Measurements from ENCODE around the gene HK1.

The HK1 gene

GRCh38 chr10:69401416-69401815, 123.1 kb downstream of the HK1 start:
- TF ChIP-seq CTCF (IDR thresholded peaks at IDR 0.05): no peak

- no peak for TF ChIP-seq CTCF (IDR thresholded peaks at IDR 0.05)
These were observed 124.1 kb downstream of the HK1 start for GRCh38 chr10:69402386-69402785.

- TF ChIP-seq CTCF (IDR thresholded peaks at IDR 0.05): no peak
These were observed 124.8 kb downstream of the HK1 start for GRCh38 chr10:69403066-69403465.

- no peak for TF ChIP-seq CTCF (IDR thresholded peaks at IDR 0.05)
These were observed 125.2 kb downstream of the HK1 start for GRCh38 chr10:69403519-69403918.

GRCh38 chr10:69404786-69405185, 126.5 kb downstream of the HK1 start:
- no peak for TF ChIP-seq CTCF (IDR thresholded peaks at IDR 0.05)

GRCh38 chr10:69405221-69405620, 126.9 kb downstream of the HK1 start:
- no peak for TF ChIP-seq CTCF (IDR thresholded peaks at IDR 0.05)

- TF ChIP-seq CTCF (IDR thresholded peaks at IDR 0.05): no peak
These were observed 128.1 kb downstream of the HK1 start for GRCh38 chr10:69406302-69406811.
